Middle frontal gyrus (tissue), 1 donor: Measurements from ENCODE around the gene POU6F1.
"Not testable (repeated sequence)": the region's sequence is repeated elsewhere in the genome, so short reads cannot be mapped to it uniquely, and the experiment has no call there.

ENCODE experiments used
- DNase-seq: peaks from one replicate; pipeline ENCODE4 v3.0.0-alpha.2; 2015; ENCODE audit warnings: low spot score; ENCODE audit errors: extremely low spot score

POU6F1 gene, protein sequence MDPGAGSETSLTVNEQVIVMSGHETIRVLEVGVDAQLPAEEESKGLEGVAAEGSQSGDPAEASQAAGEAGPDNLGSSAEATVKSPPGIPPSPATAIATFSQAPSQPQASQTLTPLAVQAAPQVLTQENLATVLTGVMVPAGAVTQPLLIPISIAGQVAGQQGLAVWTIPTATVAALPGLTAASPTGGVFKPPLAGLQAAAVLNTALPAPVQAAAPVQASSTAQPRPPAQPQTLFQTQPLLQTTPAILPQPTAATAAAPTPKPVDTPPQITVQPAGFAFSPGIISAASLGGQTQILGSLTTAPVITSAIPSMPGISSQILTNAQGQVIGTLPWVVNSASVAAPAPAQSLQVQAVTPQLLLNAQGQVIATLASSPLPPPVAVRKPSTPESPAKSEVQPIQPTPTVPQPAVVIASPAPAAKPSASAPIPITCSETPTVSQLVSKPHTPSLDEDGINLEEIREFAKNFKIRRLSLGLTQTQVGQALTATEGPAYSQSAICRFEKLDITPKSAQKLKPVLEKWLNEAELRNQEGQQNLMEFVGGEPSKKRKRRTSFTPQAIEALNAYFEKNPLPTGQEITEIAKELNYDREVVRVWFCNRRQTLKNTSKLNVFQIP

DNA sequence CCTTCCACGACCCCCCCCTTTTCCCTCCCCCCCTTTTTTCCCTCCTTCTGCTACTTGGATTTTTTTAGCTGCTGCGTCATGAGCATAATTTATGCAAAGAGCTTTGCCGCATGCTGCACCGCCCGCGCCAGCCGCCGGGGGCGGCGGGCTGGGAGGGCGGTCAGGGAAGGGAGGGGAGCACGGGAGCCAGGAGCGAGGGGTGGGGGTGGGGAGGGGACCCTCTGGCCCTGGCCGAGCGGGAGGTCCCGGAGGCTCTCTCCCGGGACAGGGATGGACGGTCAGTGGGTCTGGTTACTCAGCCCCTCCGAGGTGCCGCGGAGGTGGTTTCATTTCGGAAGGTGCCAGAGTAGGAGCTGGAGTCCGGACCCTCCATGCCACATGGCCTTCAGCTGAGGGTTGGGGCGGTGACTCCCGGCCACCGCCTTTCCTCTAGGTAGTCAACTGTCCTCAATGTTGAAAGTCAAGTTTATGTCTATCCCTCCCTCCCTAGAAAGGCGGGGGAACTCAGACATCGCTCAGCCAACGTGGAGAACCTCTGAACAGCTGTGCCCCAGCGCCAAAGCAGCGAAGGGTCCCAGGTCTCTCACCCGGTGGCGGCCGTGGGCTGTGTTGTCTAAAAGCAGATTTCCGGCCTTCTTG, at the start of gene POU6F1:
Gene POU6F1 (minus strand): TSS at position 95 of the 639 bp plus-strand sequence. CDS start 11,226 bp downstream, outside the sequence.
- DNase-seq, result peak; percentile 78

DNA sequence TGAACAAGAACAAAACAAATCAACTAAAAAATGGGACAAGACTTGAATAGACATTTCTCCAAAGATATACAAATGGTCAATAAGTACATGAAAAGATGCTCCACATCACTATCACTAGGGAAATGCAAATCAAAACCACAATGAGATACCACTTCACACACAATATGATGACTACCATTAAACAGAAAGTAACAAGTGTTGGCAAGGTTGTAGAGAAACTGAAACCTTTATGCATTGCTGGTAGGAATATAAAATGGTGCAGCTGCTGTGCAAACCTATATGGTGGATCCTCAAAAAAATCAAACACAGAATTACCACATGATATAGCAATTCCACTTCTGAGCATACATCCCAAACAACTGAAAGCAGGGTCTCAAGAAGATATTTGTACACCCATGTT, 47.2 kb upstream of the POU6F1 start:
- DNase-seq, result no peak

DNA sequence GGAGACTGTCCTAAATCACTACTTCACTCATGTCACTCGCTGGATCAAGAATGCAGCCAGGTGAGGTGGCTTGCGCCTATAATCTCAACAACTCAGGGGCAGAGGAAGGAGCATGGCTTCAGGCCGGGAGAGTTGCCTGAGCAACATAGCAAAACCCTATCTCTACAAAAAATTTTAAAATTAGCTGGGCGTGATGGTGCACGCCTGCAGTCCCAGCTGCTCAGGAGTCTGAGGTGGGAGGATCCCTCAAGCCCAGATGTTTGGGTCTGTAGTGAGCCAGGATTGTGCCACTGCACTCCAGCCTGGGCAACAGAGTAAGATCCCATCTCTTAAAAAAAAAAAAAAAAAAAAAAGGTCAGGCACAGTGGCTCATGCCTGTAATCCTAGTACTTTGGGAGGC, 46.4 kb upstream of the POU6F1 start:
- DNase-seq, result no peak

DNA sequence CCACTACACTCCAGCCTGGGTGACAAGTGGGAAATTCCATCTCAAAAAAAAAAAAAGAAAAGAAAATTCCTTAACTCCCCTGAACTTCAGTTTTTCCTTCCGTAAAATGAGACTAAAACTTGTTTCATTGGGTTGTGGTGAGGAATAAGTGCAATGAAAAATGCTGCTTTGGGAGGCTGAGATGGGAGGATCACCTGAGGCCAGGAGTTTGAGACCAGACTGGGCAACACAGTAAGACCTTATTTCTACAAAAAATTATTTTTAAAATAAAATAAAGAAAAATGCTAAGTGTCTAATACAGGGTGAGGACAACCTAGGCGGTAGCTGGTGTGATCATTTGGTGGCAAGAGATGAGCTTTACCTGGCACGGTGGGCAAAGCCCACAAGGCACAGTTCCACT, 45.5 kb upstream of the POU6F1 start:
- DNase-seq, result no peak

DNA sequence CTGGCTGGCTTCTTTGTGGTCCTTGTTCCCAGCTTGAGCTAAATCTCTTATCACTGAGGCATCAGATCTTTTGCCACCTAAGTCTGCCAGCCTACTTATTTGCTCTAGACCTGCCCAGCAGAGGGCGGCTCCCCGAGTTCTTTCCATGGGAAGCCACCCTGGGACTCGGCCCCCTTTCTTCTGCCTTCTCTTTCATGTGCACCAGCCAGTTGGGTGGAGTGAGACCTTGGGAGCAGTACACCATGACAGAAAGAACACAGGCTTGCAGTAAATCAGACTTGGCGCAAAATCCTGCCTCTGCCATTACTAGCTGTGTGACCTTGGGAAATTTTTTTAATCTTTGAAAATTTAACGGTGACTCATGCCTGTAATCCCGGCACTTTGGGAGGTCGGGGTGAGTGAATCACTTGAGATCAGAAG, 44.9 kb upstream of the POU6F1 start:
- DNase-seq, result no peak

DNA sequence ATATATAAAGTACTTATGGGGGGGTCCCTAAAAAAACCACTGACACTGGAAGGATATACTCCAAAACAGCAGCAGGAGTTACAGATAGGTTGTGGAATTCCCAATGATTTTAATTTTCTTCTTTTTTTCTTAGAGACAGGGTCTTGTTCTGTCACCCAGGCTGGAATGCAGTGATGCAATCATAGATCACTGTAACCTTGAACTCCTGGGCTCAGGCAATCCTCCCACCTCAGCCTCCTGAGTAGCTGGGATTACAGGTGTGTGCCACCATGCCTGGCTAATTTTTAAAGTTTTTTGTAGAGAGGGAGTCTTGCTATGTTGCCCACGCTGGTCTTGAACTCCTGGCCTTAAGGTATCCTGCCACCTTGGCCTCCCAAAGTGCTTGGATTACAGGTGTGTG, 41.7 kb upstream of the POU6F1 start:
- not testable (repeated sequence) for DNase-seq

DNA sequence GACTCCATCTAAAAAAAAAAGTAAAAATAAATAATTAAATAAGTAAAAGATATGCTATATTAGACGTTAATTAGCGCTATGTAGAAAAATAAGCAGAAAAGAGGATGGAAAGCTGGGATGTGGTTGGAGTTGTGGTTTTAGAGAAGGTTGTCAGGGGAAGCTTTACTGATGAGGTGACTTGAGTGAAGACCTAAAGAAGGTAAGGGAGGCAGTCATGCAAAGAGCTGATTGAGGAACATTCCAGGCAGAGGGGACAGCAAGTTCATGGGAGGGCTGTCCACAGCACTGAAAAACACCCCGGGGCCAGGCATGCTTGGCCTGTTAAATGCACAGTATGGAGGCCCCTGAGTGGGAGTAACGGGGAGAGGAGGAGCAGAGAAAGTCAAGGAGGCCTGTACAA, 36.7 kb upstream of the POU6F1 start:
- DNase-seq, result no peak

DNA sequence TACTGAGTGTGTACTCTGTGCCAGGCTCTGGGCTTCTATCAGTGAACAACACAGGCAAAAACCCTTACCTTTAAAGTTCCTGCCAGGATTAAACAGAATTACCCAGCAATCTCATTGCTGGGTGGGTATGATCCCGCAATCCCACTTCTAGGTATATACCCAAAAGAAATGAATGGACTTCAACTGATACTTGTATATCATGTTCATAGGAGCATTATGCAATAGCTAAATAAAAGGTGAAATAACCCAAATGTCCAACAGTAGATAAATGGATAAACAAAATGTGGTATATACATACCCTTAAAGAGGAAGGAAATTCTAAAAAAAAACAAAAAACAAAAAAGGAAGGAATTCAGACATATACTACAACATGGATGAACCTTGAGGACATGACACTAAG, 35.4 kb upstream of the POU6F1 start:
- DNase-seq, result no peak

DNA sequence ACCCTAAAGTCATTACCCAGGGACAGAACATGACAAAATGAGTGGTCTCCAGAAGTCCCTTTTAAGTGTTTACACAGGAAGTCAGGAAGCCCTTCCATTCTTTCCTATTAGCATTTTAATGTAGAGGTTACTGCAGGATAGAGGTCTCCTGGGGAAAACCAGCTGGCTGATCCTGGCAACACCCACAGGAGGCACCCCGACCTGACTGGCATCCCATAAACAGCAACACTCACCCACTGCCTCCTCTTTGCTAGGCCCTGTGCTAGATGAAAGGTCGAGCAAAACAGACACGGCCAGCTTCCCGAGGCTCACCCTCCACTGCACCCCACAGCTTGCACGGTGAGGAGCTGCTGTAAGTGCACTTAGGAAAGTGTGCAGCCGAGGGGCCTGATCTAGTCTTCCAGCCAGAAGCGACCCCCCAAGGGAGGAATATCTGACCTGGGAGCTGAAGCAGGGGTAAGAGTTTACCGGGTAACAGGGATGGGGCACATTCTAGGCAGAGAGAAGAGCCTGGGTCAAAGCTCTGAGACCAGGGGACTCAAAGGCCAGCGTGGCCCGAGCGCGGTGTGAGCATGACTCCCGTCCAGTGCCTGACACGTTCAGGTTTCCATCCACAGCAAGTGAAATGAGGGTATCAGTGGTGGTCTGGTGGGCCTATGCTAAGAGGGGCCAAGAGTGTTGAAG, 29.8 kb upstream of the POU6F1 start:
- no peak for DNase-seq

DNA sequence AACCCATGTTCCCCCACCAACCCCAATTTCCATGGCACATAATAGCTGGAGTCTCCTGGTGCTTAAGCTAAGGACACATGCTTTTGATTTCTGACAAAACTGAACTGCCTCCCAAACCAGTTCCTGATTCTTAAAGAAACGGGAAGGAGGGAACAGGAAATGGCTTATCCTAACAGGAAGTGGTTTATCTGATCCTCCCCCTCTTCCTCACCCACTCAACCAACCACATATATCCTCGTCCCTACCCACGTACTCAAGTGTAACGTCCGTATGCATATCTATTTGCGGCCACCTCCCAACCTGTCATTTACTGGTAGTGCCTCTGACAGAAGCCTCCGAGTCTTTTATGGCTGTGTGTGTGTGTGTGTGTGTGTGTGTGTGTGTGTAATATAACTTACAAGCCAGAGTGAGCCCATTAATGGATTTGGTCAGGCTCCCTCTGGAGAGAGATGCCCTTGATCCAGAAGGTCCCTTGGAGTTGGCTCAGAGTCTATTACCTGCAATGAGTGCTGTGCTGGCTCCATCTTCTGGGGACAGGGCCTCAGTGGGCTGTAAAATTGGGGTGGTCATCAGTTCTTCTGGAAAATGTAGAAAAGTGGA, 28.5 kb upstream of the POU6F1 start:
- DNase-seq, result no peak

DNA sequence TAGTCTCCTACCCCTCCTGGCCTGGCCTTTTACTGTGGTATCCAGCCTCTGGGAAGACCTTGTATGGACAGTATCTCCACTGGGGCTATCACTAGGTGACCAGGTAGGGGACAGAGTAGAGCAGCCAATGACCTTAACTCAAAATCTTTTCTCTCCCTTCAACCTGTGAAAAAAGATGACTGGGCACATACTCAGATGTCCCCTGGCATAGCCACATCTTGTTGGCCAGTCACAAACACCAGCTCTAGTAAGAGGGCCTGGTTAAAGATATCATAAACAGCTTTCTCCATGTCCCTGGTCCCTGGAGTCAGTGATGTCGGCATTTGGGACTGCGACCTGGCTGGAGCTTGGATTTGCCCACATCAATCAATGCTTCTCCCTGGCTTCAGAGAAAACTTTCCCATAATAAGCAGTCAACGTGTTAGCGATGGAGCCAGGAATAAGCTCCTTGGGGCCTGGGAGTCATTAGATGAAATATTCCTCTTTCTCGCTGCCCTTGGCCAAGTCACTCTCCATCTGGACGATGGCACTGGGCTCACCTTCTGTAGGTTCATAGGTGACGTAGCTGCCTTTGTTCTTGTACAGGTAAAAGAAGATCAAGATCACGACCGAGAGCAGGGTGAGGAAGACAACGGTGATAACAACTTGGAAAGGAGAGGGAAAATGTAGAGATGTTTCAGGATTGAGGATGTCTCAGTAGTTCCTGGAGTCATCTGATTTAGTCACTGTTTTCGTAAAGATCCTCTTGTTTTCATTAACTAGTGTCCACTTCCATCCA, 27.8 kb upstream of the POU6F1 start:
- no peak for DNase-seq

DNA sequence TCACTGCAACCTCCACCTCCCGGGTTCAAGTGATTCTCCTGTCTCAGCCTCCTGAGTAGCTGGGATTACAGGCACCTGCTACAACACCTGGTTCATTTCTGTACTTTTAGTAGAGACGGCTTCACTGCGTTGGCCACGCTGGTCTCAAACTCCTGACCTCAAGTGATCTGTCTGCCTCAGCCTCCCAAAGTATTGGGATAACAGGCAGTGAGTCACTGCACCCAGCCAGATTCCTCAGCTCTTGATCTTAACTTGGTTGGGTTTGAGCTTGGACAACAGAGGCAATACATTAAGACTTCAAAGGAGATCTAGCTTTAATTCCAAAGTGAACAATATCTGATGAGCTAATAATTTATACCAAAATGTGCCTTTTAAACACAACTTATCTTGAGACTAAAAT, 26.4 kb upstream of the POU6F1 start:
- no peak for DNase-seq

DNA sequence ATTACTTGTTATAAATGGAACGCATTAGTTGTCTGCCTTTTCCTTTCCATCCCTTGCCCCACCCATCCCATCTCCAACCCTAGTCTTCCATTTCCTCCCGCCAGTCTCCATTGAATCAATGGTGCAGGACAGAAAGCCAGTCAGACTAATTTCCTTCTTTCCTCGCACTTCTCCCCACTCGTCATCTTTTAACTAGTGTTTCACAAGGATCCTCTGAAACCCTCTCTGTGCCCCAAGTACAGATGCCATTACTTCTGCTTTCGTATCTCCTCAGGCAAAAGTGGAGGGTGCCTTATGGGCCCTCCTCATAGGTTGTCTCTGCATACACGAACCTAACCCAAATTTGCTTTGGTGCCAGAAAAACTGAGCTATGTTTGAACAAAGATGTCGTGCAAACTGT, 25.0 kb upstream of the POU6F1 start:
- no peak for DNase-seq

DNA sequence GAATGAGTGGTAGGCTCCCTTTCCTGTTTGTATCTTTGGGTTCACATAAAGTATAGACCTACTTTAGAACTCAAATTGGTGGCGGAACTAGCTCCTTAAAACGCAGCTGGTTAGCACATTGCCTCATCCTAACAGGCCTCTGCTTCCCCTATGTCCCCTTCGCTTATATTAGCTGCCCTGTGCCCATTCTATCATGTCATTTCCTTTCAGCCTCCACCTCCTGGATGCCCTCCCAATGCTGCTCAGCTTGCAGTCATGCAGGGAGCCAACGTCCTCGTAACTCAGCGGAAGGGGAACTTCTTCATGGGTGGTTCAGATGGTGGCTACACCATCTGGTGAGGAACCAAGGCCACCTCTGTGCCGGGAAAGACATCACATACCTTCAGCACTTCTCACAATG, 24.3 kb upstream of the POU6F1 start:
- no peak for DNase-seq

DNA sequence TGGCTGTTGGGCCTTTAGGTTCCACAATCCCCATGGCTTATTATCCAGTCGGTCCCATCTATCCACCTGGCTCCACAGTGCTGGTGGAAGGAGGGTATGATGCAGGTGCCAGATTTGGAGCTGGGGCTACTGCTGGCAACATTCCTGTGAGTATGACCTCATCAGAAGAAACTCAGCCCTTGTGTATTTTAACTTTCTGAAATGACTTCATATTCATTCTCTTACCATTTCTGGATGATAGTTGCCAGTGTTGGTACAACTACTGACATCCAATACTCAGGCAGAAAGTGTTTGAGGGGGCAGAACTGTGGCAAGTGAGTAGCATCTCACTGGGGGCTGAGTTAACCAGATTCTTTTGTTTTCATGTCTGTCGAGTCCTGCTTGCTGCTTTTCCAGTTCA, 23.1 kb upstream of the POU6F1 start:
- DNase-seq, result no peak

DNA sequence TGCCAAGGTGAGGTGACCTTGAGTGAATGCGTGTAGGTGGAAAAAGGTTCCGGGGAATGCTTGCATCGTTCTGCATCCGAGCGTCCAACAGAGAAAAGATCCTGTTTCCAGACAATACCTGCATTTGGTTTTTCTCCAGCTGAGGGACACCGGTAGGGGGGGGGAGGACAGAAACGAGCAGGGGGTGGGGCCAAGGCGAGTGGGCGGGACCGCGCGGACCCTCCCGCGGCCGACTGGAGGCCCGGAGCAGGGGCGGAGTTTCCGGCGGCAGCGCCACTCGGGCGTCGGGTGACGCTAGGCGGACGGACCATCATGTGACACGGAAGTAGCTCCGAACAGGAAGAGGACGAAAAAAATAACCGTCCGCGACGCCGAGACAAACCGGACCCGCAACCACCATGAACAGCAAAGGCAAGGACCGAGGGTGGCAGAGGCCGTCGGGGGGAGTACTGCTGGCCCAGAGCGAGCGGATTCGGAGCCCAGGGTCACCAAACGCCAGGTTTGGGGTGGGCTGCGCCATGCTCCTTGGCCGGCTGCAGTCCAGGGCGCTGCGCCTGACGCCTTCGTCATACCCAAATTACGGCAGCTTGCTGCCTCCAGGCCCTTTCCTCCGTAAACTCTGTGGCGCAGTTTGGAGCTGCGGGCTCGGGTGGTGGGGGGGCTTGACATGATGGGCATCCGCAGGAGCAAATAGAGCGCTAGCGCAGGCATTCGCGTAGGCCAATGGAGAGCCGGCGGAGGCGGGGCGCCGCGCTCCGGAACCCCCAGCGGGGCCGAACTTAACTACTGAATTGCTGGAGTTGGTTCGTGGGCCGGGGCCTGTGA, 20.9 kb upstream of the POU6F1 start, which contains the start of gene DAZAP2:
Gene DAZAP2 (plus strand): TSS at position 317 of the 825 bp plus-strand sequence. CDS start 82 bp downstream, at position 399.
- peak; percentile 93 for DNase-seq

DNA sequence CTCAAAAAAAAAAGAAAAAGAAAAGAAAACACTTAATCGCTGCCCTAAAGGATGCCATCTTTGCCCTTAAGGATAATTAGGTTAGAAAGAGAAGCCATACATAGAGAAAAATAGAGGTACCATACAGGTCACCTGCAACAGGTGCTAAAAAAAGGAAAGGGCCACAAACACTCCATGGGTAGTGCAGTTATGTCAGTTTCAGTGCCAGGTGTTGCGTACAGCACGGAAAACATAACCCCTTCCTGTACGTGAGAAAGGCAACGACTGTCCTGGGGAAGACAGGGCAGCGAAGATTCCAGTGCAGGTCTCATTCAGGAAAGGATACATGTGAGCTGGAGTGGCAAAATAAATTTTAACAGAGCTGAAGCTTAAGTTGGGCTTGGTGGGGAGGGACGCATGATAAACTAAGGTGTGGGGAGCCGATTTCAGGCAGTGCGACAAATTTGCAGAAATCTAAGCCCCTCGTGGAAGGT, 20.2 kb upstream of the POU6F1 start:
- DNase-seq, result no peak

DNA sequence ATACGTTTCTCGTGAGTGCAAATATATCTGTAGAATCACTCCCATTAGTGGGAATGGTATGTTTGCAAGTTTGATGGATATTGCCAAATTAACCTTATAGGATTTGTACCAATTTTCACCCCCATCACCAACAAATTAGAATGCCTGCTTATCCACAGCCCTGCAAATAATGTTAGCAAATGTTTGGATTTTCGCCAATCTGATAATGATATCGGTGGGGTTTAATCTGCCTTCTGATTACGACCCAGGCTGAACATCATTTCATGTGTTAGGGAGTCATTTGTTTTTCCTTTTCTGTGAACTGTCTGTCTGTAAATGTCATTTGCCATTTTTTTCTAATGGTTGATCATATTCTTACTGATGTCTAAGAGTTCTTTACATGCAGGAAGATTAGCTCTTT, 16.7 kb upstream of the POU6F1 start:
- no peak for DNase-seq

DNA sequence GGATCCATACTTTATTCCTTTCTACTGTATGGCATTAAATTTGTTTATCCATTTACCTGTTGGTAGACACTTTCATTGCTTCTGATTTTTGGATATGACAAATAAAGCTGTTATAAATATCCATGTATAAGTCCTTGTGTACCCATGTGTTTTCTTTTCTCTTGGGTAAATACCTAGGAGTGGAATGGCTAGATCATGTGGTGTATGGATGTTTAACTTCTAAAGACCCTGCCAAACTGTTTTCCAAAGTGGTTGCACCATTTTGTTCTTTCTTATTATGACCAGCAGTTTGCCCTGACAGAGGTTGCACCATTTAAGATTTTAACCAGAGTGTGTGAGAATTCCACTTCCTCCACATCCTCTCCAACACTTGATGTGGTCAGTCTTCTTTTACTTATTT, 14.8 kb upstream of the POU6F1 start:
- DNase-seq, result no peak
